NCI-H748 (cell line): ENCODE results near the gene TANC1.
A peak's percentile ranks its signal among the peaks of the same experiment; 100 is the strongest.
"Not testable (repeated sequence)": the region's sequence is repeated elsewhere in the genome, so short reads cannot be mapped to it uniquely, and the experiment has no call there.

Experiments
- DNase-seq: peaks from one replicate; lab custom pipeline; 2025; ENCODE audit not compliant: unreplicated experiment; lab: John Stamatoyannopoulos, UW

Gene TANC1

DNA sequence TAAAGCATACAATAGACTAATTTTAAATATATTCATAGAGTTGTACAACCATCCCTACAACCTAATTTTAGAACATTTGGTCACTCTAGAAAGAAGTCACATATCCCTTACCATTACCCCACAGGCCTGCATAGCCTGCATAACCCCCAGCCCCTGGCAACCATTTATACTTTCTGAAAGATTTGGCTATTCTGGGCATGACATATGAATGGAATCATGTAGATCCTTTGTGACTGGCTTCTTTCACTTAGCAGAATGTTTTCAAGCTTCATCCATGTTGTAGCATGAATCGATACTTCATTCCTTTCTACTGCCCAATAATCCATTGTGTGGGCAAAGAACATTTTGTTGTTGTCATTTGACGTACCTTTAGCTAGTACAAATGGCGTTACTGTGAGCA lies 166.5 kb downstream of the TANC1 start:
- DNase-seq, result no peak

- no peak for DNase-seq
These were observed 168.0 kb downstream of the TANC1 start for GRCh38 chr2:159136391-159136790.

GRCh38 chr2:159137511-159138241 lies 169.2 kb downstream of the TANC1 start:
- no peak for DNase-seq

GRCh38 chr2:159138642-159139182 lies 170.3 kb downstream of the TANC1 start:
- no peak for DNase-seq

- no peak for DNase-seq
These were observed 170.9 kb downstream of the TANC1 start for GRCh38 chr2:159139216-159139933.

DNA sequence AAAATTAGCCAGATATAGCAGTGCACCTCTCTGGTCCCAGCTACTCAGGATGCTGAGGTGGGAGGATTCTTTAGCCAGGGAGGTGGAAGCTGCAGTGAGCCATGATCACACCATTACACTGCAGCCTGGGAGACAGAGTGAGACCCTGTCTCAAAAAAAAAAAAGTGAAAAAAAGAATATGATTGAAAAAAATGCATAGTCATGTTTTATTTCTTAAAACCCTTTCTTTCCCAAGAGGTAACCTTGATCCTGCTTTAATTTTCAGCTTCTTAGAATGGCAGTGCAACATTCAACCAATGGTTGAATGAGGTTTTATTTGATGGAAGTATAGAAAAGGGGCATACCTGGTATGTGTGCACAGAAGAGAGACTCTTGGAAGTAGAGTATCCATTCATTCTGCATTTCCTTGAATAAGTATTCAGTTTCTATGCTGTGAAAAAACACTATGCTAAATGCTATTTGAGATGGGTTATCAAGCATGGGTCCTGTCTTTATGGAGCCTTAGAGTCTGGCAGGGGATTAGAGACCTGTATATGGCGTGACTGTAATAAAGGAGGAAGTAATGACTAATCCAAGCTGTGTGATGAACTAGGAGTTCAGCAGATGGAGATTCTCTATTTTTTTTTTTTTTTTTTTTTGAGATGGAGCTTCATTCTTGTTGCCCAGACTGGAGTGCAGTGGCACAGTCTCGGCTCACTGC lies 171.8 kb downstream of the TANC1 start:
- DNase-seq, result no peak

- DNase-seq, result not testable (repeated sequence)
These were observed 172.4 kb downstream of the TANC1 start for GRCh38 chr2:159140821-159141220.

- DNase-seq, result no peak
These were observed 176.6 kb downstream of the TANC1 start for GRCh38 chr2:159144776-159145614.

DNA sequence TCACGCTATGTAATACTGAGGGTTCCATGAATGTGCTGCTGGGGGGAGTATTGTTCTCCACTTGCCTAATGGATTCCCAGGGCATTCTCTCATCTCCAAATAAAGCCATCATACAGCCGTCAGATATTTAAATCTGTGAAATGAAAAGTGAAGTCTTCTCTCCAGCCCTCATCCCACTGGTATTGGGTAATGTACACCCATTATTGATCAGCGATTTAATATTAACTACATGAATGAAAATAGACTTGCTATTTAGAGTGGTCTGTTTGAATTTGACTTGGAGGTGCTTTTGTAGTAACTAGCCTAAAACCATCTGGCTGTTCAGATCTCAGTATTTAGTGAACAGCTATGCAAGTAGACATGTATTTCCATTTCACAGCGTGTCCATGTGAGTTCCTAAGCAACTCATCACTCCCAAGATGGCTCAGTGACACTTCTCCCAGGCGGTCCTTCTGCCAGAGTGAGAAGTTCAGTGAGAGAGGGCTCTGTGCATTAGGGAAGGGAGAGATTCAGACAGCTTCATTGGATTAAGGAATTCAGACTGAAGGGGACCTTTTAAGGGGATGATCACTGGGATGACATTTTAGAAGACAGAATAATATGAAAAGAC lies 177.4 kb downstream of the TANC1 start:
- DNase-seq, result no peak

- DNase-seq, result peak; percentile 72
These were observed 178.7 kb downstream of the TANC1 start for GRCh38 chr2:159146996-159147666.

GRCh38 chr2:159147690-159148089 lies 179.2 kb downstream of the TANC1 start:
- DNase-seq, result no peak

DNA sequence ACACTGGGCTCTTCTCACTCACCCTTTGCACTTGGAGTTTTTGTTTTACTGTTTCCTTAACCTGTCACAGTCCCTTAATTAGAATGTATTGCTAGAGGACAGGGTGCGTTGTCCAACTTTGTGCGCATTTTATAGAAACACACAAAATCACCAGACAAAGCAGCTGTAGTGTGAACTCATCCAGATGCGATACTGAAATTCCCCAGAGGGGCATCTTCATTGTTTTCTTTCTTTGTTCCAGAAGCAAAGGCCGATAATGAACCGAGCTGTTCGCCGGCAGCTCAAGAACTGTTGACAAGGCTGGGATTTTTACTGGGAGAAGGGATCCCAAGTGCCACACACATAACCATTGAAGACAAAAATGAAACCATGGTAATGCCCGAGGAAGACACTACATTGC lies 180.5 kb downstream of the TANC1 start:
- DNase-seq, result no peak

DNA sequence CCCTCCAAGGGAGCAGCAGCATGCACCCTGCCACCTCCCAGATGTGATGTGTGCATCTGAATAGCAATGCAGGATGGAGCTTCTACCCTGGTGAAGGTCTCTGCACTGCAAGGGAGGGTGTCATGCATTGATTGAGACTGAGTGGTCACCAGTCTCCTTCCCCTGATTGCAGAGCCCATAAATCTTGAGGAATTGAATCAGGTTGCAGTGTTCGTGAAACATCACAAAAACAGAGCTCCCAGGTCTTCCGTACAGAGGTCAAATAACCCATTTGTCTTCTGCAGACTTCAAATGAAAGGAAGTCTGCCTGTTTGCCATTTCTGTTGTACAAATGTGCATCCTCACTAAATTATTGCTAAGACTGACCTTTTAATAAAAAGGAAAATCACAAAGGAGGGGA lies 181.3 kb downstream of the TANC1 start:
- no peak for DNase-seq

GRCh38 chr2:159150280-159150746 lies 181.9 kb downstream of the TANC1 start:
- no peak for DNase-seq

DNA sequence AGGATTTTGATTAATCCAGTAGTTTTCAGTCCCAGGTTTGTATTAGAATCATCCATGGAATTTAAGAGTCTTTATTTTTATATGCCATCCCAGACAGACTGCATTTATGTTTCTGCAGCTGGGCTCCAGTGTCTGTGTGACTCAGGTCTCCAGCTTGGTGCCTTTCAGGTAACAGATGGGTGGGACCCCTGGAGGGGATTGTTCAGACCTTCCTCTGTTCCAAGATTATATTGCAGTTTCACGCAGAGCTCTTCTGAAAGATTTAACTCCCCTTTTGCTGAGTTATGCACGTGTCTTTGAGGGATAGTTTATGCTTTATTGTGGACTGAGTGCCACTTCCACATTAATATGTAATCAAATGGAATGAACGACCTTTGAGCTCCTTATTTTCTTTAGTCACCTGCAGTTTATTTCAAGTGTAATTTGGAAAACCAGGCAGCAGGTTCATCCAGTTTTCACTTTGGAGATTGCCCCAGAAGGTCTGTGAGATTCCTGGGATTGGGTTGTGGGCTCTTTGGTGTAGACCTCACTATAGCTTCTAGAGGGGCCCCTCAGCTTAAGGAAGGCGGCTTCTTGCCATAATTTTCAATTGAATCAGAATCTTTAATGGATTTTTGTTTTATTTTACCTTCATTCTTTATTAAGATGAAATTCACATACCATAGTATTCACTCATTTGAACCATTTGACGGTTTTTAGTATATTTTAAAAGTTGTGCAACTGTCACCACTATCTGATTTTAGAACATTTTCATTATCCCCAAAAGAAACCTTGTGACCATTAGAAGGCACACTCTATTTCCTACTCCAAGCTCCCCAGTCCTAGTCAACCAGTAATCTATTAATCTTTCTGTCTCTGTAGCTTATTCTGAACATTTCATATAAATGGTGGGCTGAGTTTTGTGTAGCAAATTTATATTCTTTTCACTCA lies 183.0 kb downstream of the TANC1 start:
- DNase-seq, result no peak

- no peak for DNase-seq
These were observed 183.8 kb downstream of the TANC1 start for GRCh38 chr2:159152128-159152778.

GRCh38 chr2:159153063-159153462 lies 184.6 kb downstream of the TANC1 start:
- DNase-seq, result no peak

- DNase-seq, result no peak
These were observed 185.0 kb downstream of the TANC1 start for GRCh38 chr2:159153463-159153862.
